Articular chondrocyte of knee joint (primary cell): Measurements from ENCODE around the gene NAALADL1. TPM values are rescaled to one million over a fixed set of nuclear protein-coding genes. Genes with fewer than 3 reads are reported as not detected.

Experiments used
- small RNA-seq: library from RNA; depleted of rRNA; stranded (forward); fragments of <200 nt; gene quantifications from one replicate; pipeline ENCODE3, GENCODE V24; 2012
- total RNA-seq: library from RNA; depleted of rRNA; stranded (reverse); fragments of >200 nt; gene quantifications from 2 replicates; pipeline ENCODE4 v1.2.3, GENCODE V29; 2012

NAALADL1 gene
- total RNA-seq, result 18.5 and 25.1 TPM in 2 replicates

GRCh38 chr11:65058419-65059054, at the start of gene NAALADL1:
Gene NAALADL1 (minus strand): TSS chr11:65058553. CDS start chr11:65058521, 32 bp downstream.

GRCh38 chr11:65095974-65096806, 37.8 kb upstream of the NAALADL1 start, which contains the start of gene VPS51:
Gene VPS51 (plus strand): TSS chr11:65096214. CDS start chr11:65096251, 37 bp downstream.

GRCh38 chr11:65083834-65084597, 25.7 kb upstream of the NAALADL1 start, which contains the start of the genes CDCA5 and ZFPL1:
Gene CDCA5 (minus strand): TSS chr11:65084040. CDS start chr11:65083978, 62 bp downstream.
Gene ZFPL1 (plus strand): TSS chr11:65084222. CDS start chr11:65084699, 477 bp downstream.

GRCh38 chr11:65040847-65041622, 17.3 kb downstream of the NAALADL1 start, which contains the start of gene SAC3D1:
Gene SAC3D1 (plus strand): TSS chr11:65041210. CDS start chr11:65041293, 83 bp downstream.

GRCh38 chr11:65027213-65028067, 30.9 kb downstream of the NAALADL1 start, which contains the start of gene SNX15:
Gene SNX15 (plus strand): TSS chr11:65027439. CDS start chr11:65027538, 99 bp downstream.

GRCh38 chr11:65013888-65014725, 44.2 kb downstream of the NAALADL1 start, which contains the start of gene ARL2:
Gene ARL2 (plus strand): TSS chr11:65014160. CDS start chr11:65014208, 48 bp downstream.

GRCh38 chr11:64996710-64997380, 61.5 kb downstream of the NAALADL1 start, which contains the start of gene BATF2:
Gene BATF2 (minus strand): TSS chr11:64996971. CDS start chr11:64996914, 57 bp downstream.

Small RNAs within 50 kb of the gene (small RNA-seq; reads per million reads assigned to genes)
- gene MIR6879, result not detected
- gene SNX15, result not detected

Other genes starting within 250 kb of the NAALADL1 start
- 12.3 and 12.5 TPM in 2 replicates for gene MEN1, start 248.0 kb downstream of the NAALADL1 start, total RNA-seq
- under 0.01 TPM in 2 replicates for gene CDC42BPG, start 213.9 kb downstream of the NAALADL1 start, total RNA-seq
- gene EHD1, start 179.9 kb downstream of the NAALADL1 start, total RNA-seq, result 72.4 and 90.2 TPM in 2 replicates
- gene ATG2A, start 141.3 kb downstream of the NAALADL1 start, total RNA-seq, result 15.3 and 15.4 TPM in 2 replicates
- gene PPP2R5B, start 133.9 kb downstream of the NAALADL1 start, total RNA-seq, result 8.2 TPM in 2 replicates
- gene GPHA2, start 122.7 kb downstream of the NAALADL1 start, total RNA-seq, result not detected in 2 replicates
- not detected in 2 replicates for gene MAJIN, start 86.4 kb downstream of the NAALADL1 start, total RNA-seq
- 0.39 and 1.4 TPM in 2 replicates for gene BATF2, start 61.6 kb downstream of the NAALADL1 start, total RNA-seq
- 74.2 and 76.9 TPM in 2 replicates for gene ARL2, start 44.4 kb downstream of the NAALADL1 start, total RNA-seq
- 11.9 and 13.4 TPM in 2 replicates for gene SNX15, start 31.1 kb downstream of the NAALADL1 start, total RNA-seq
- gene SAC3D1, start 17.3 kb downstream of the NAALADL1 start, total RNA-seq, result 5.9 and 7.7 TPM in 2 replicates
- gene CDCA5, start 25.5 kb upstream of the NAALADL1 start, total RNA-seq, result 5.4 and 7.7 TPM in 2 replicates
- 35.1 and 40.6 TPM in 2 replicates for gene ZFPL1, start 25.7 kb upstream of the NAALADL1 start, total RNA-seq
- gene VPS51, start 37.7 kb upstream of the NAALADL1 start, total RNA-seq, result 123 and 217 TPM in 2 replicates
- 4.2 and 8.5 TPM in 2 replicates for gene TM7SF2, start 53.3 kb upstream of the NAALADL1 start, total RNA-seq
- gene ZNHIT2, start 59.1 kb upstream of the NAALADL1 start, total RNA-seq, result 8.9 and 9.5 TPM in 2 replicates
- 154 and 175 TPM in 2 replicates for gene FAU, start 63.6 kb upstream of the NAALADL1 start, total RNA-seq
- gene MRPL49, start 63.8 kb upstream of the NAALADL1 start, total RNA-seq, result 35.1 and 39.6 TPM in 2 replicates
- gene SYVN1, start 76.0 kb upstream of the NAALADL1 start, total RNA-seq, result 14.2 and 15.9 TPM in 2 replicates
- gene SPDYC, start 111.7 kb upstream of the NAALADL1 start, total RNA-seq, result not detected in 2 replicates
- gene CAPN1, start 123.4 kb upstream of the NAALADL1 start, total RNA-seq, result 82.6 and 111 TPM in 2 replicates
- 6.0 and 6.8 TPM in 2 replicates for gene POLA2, start 203.4 kb upstream of the NAALADL1 start, total RNA-seq